ENCODE data around the gene USP36. TPM values are rescaled to one million over a fixed set of nuclear protein-coding genes. Genes with fewer than 3 reads are reported as not detected.
A peak's percentile ranks its signal among the peaks of the same experiment; 100 is the strongest.

The USP36 gene
- polyA plus RNA-seq, 1 donor (not counting 4 experiments of a cell fraction or from before 2014, with no cell fraction given): 25.2 TPM

GRCh38 chr17:78766743-78767294 is 73.8 kb downstream of the USP36 start:
- FAIRE-seq (no peak), DNase-seq (ENCODE audit: low read depth, low spot score) (no peak)
- no peaks in the 10 kb centered on the region for H3K27me3 ChIP-seq (ENCODE audit: control insufficient read depth, extremely low read depth, insufficient read depth, low read length)
- H3K79me2 ChIP-seq (ENCODE audit: control insufficient read depth, insufficient read depth, low read length): peaks cover 74% of the 10 kb centered on the region
- H2AFZ ChIP-seq (ENCODE audit: control insufficient read depth, low read length): no peak overlapping the region
- peaks cover 15% of the 10 kb centered on the region for H3K4me1 ChIP-seq (ENCODE audit: control insufficient read depth, extremely low read depth, insufficient read depth, low read length)
- no peaks in the 10 kb centered on the region for H3K9me3 ChIP-seq (ENCODE audit: control insufficient read depth, low read depth, low read length)
- no peaks in the 10 kb centered on the region for H3K36me3 ChIP-seq (ENCODE audit: control insufficient read depth in 2 of 2, extremely low read depth in 1 of 2, insufficient read depth in 2 of 2, low read length in 2 of 2)
- peak overlapping the region; percentile 48 for H3K27ac ChIP-seq (ENCODE audit: control insufficient read depth, insufficient read depth, low read length)
- H3K4me2 ChIP-seq (ENCODE audit: control insufficient read depth, extremely low read depth, insufficient read depth, low read depth, low read length): peak overlapping the region; percentile 67
- peaks cover 8% of the 10 kb centered on the region for H4K20me1 ChIP-seq (ENCODE audit: control insufficient read depth, extremely low read depth, insufficient read depth, low read length)
- no peaks in the 10 kb centered on the region for H3K9me1 ChIP-seq (ENCODE audit: control insufficient read depth, extremely low read depth, insufficient read depth, low read length)
- H3K9ac ChIP-seq (ENCODE audit: control insufficient read depth, extremely low read depth, insufficient read depth, low read length): no peak overlapping the region
- TF ChIP-seq CTCF (optimal IDR thresholded peaks at IDR 0.05 in 1 of 3, IDR thresholded peaks at IDR 0.05 in 1 of 3, conservative IDR thresholded peaks at IDR 0.05 in 1 of 3; ENCODE audit: extremely low read depth in 1 of 3, insufficient read depth in 2 of 3, low read length in 3 of 3): no peak
- TF ChIP-seq EZH2 (IDR thresholded peaks at IDR 0.05; ENCODE audit: low read length): no peak
- no peak overlapping the region for H3K4me3 ChIP-seq (ENCODE audit: control insufficient read depth in 2 of 3, extremely low read depth in 1 of 3, insufficient read depth in 2 of 3, low read depth in 1 of 3, low read length in 3 of 3)
- dilution Hi-C loops (cut with MboI; ENCODE audit: extremely low pct_ligation_motif_present, low sequenced_read_pairs): no loop called here

DNA sequence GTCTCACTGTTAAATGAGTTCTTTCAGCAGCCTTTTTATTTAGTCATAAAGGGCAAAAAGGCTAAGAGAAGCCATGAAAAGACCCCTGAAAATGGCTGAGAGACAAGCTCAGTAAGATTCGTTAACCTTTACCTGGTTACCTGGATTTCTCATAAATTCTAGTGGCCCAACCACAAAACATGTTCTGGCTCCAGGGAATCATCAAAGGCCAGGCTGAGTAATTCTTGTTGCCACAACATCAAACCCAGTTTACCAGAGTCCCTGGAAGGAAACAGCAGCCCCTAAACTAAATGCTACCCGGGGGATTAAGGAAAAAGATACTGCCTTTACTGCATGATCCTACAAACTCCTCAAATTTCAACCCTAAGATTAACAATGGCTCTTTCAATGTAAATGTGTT is 74.4 kb downstream of the USP36 start:
- Histone ChIP-seq H3K27me3 (ENCODE audit: control insufficient read depth, extremely low read depth, insufficient read depth, low read length) (no peaks in the 10 kb centered on the region), H3K4me2 (ENCODE audit: control insufficient read depth, extremely low read depth, insufficient read depth, low read depth, low read length) (peak overlapping the region; percentile 67), H3K4me3 (ENCODE audit: control insufficient read depth in 2 of 3, extremely low read depth in 1 of 3, insufficient read depth in 2 of 3, low read depth in 1 of 3, low read length in 3 of 3) (no peak overlapping the region), H4K20me1 (ENCODE audit: control insufficient read depth, extremely low read depth, insufficient read depth, low read length) (peaks cover 8% of the 10 kb centered on the region), H3K27ac (ENCODE audit: control insufficient read depth, insufficient read depth, low read length) (peak overlapping the region; percentile 48), H3K79me2 (ENCODE audit: control insufficient read depth, insufficient read depth, low read length) (peaks cover 73% of the 10 kb centered on the region), H3K9me1 (ENCODE audit: control insufficient read depth, extremely low read depth, insufficient read depth, low read length) (no peaks in the 10 kb centered on the region), H2AFZ (ENCODE audit: control insufficient read depth, low read length) (no peak overlapping the region), H3K9ac (ENCODE audit: control insufficient read depth, extremely low read depth, insufficient read depth, low read length) (peak overlapping the region; percentile 38), H3K4me1 (ENCODE audit: control insufficient read depth, extremely low read depth, insufficient read depth, low read length) (peaks cover 15% of the 10 kb centered on the region), H3K36me3 (ENCODE audit: control insufficient read depth in 2 of 2, extremely low read depth in 1 of 2, insufficient read depth in 2 of 2, low read length in 2 of 2) (no peaks in the 10 kb centered on the region), H3K9me3 (ENCODE audit: control insufficient read depth, low read depth, low read length) (no peaks in the 10 kb centered on the region)
- dilution Hi-C loops (cut with MboI; ENCODE audit: extremely low pct_ligation_motif_present, low sequenced_read_pairs): no loop called here
- no peak for TF ChIP-seq EZH2 (IDR thresholded peaks at IDR 0.05; ENCODE audit: low read length)
- no peak for TF ChIP-seq CTCF (optimal IDR thresholded peaks at IDR 0.05 in 1 of 3, IDR thresholded peaks at IDR 0.05 in 1 of 3, conservative IDR thresholded peaks at IDR 0.05 in 1 of 3; ENCODE audit: extremely low read depth in 1 of 3, insufficient read depth in 2 of 3, low read length in 3 of 3)
- FAIRE-seq (peak; percentile 52), DNase-seq (ENCODE audit: low read depth, low spot score) (no peak)
